Activated CD4-positive, alpha-beta T cell treated with anti-CD3 and anti-CD28 coated beads, Interleukin-2, amount 50 U/mL, for 16 hours (primary cell): ENCODE results near the gene RAB30.

Source experiments
- DNase-seq: peaks from one replicate; pipeline ENCODE4 v3.0.0-alpha.2; 2020

The RAB30 gene

DNA sequence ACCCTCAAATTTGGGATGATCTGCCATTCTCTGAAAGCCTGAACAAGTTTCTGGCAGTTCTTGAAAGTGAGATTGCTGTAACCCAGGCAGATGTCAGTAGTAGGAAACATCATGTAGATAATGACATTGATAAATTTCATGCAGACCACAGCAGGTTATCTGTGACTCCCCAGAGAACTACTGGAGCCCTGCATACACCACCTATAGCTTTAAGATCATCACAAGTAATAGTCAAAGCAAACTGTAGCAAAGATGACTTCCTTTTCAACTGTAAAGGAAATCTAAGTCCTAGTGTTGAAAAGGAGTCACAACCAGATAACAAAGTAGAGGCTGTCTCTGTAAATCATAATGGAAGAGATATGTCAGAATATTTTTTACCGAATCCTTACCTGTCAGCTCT is 139.1 kb downstream of the RAB30 start:
- DNase-seq: no peak

DNA sequence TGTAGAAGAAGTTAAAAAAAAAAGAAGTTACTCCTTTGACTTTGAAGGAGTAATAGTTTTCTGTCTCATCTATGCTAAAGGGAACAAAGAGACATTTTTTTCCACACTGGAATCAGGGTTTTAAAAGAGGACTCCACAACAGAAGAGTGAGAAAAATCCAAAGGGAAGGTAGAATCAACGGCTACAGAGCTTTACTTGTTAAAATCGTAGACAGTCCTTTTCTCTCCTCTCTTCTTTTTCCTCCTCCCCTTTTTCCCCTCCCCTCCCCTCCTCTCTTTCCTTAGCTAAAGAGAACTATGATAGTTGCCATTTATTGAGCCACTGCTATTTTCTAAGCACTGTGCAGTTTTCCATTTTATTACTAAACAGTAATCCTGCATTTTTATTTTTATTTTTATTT is 141.0 kb downstream of the RAB30 start:
- DNase-seq: no peak

- DNase-seq: no peak
These were observed 141.5 kb downstream of the RAB30 start for GRCh38 chr11:82930229-82930628.

DNA sequence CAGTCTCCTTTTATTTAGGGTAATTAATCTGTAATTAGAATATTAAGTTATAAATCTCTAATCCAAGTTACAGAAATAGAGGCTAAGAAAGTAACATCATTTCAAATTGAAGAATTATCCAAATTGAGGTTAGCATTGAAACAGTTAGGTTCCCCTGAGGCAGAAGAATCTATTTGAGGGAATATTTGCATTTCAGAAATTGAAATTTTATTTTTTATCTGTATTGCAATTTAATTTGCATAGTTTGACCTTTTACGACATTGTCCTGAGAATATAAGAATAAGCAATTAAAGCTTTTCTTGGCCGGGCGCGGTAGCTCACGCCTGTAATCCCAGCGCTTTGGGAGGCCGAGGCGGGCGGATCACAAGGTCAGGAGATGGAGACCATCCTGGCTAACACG is 142.6 kb downstream of the RAB30 start:
- DNase-seq: no peak

DNA sequence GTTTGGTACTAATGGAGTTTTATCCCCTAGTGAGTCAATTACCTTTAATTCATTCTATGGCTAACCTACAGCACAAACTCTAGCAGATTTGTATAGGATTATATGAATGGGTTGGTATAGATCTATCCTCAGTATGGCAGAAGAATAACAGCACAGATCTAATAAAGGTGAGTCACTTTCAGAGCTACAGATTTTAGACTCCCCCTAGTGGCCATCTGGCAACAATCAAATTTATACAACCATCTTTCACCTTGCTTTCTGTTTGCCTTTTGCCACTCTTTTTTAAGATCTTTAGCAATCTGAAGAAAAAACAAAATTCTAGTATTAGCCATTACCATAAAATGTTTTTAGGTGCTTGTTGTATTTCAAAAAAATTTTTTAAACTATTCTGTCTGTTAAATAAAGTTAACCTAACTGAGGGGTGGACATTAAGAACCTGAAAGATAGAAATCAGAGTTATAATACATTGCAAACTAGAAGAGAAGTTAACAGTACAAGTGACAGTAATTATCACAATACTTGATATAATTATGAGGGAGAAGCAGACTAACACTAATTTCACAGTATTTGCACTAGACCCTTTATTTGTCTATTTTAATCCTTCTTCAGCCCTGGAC is 144.3 kb downstream of the RAB30 start:
- DNase-seq: peak; percentile 65

DNA sequence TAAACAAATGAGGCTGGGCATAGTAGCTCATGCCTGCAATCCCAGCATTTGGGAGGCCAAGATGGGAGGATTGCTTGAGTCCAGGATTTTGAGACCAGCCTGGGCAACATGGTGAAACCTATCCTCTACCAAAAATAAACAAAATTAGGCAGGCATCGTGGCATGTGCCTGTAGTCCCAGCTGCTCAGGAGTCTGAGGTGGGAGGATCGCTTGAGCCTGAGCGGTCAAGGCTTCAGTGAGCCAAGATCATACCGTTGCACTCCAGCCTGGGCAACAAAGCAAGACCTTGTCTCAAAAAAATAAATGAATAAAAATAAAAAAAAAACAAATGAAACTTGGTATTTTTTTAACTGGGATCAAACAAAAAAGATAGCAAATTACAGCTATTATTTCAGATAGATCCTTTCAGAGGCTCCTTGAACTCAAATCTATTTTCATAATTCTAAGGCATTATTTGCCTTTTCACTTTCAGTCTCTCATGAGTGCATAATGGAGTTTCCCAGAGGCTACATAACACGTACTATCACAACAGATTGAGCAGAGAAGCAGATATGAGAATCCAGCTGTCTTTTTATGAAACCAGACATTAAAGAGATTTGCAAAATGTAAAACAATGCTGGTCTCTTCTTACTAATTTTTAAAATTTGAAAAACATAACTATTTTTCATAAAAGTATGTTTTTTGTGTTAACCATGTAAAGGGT is 147.0 kb downstream of the RAB30 start:
- DNase-seq: no peak
